ENCODE results near the gene ZNF133.
"Not testable (repeated sequence)": the region's sequence is repeated elsewhere in the genome, so short reads cannot be mapped to it uniquely, and the experiment has no call there.

Gene ZNF133

GRCh38 chr20:18287546-18287914, 797 bp upstream of the ZNF133 start:
- DNase-seq, result no peak

GRCh38 chr20:18288749-18289267, 481 bp downstream of the ZNF133 start:
- no peak for DNase-seq

- DNase-seq, result no peak
These were observed 979 bp downstream of the ZNF133 start for GRCh38 chr20:18289306-18289705.

- DNase-seq, result no peak
These were observed 11.0 kb downstream of the ZNF133 start for GRCh38 chr20:18299364-18299763.

- no peak for DNase-seq
These were observed 16.3 kb downstream of the ZNF133 start for GRCh38 chr20:18304618-18305017.

- no peak for DNase-seq
These were observed 19.0 kb downstream of the ZNF133 start for GRCh38 chr20:18307301-18307700.

GRCh38 chr20:18310051-18310450, 21.7 kb downstream of the ZNF133 start:
- no peak for DNase-seq

GRCh38 chr20:18310592-18310991, 22.3 kb downstream of the ZNF133 start:
- no peak for DNase-seq

- no peak for DNase-seq
These were observed 24.4 kb downstream of the ZNF133 start for GRCh38 chr20:18312723-18313122.

GRCh38 chr20:18313411-18313810, 25.1 kb downstream of the ZNF133 start:
- no peak for DNase-seq

GRCh38 chr20:18314786-18315406, 26.6 kb downstream of the ZNF133 start:
- no peak for DNase-seq

- DNase-seq, result no peak
These were observed 27.8 kb downstream of the ZNF133 start for GRCh38 chr20:18316166-18316565.

- DNase-seq, result no peak
These were observed 33.0 kb downstream of the ZNF133 start for GRCh38 chr20:18321316-18321715.

- DNase-seq, result no peak
These were observed 33.9 kb downstream of the ZNF133 start for GRCh38 chr20:18321976-18322950.

- no peak for DNase-seq
These were observed 35.4 kb downstream of the ZNF133 start for GRCh38 chr20:18323705-18324104.

- no peak for DNase-seq
These were observed 36.3 kb downstream of the ZNF133 start for GRCh38 chr20:18324596-18325089.

- DNase-seq, result no peak
These were observed 38.7 kb downstream of the ZNF133 start for GRCh38 chr20:18326990-18327389.

- no peak for DNase-seq
These were observed 43.4 kb downstream of the ZNF133 start for GRCh38 chr20:18331694-18332093.

- DNase-seq, result not testable (repeated sequence)
These were observed 61.4 kb downstream of the ZNF133 start for GRCh38 chr20:18349749-18350148.

- no peak for DNase-seq
These were observed 71.5 kb downstream of the ZNF133 start for GRCh38 chr20:18359854-18360253.

GRCh38 chr20:18360635-18361034, 72.3 kb downstream of the ZNF133 start:
- no peak for DNase-seq

GRCh38 chr20:18361678-18362077, 73.4 kb downstream of the ZNF133 start:
- no peak for DNase-seq

GRCh38 chr20:18362916-18363315, 74.6 kb downstream of the ZNF133 start:
- no peak for DNase-seq

- DNase-seq, result no peak
These were observed 75.4 kb downstream of the ZNF133 start for GRCh38 chr20:18363708-18364107.
